H1 (cell line): Measurements from ENCODE around the gene NUP155. TPM values are rescaled to one million over a fixed set of nuclear protein-coding genes. Genes with fewer than 3 reads are reported as not detected.
A peak's percentile ranks its signal among the peaks of the same experiment; 100 is the strongest.

Source experiments
- CTCF ChIA-PET: fragments of 300-600 bp; sonication (Branson Sonifier 250); formaldehyde crosslinking; loops from one replicate; lab custom pipeline; 2021; ENCODE audit not compliant: partially characterized antibody; lab: Charles Lee
- POLR2A ChIA-PET: fragments of 300-600 bp; sonication (Branson Sonifier 250); formaldehyde crosslinking; loops from one replicate; lab custom pipeline; 2021; ENCODE audit warnings: inconsistent platforms; ENCODE audit not compliant: partially characterized antibody; lab: Charles Lee
- DNase-seq, 2 experiments: peaks; one replicate each; pipeline versions ENCODE4 v3.0.0 to v3.0.0-alpha.2; 2010 to 2022; ENCODE audit warnings: low spot score in 2 of 2, low read depth in 1 of 2, mixed read lengths in 1 of 2
- FAIRE-seq: peaks from 2 replicates; lab custom pipeline; 2011; peaks lifted over from hg19 to GRCh38; lab: Jason Lieb, UNC
- H2AFZ ChIP-seq: 2 replicates; pipeline ENCODE4 v1.8.1; 2012; ENCODE audit warnings: low read length, inconsistent platforms
- H2AK5ac ChIP-seq: 2 replicates; pipeline ENCODE4 v1.6.1; 2013; ENCODE audit warnings: low read depth, low read length
- H2BK120ac ChIP-seq: replicated peaks from 2 replicates; pipeline ENCODE3; 2013; ENCODE audit warnings: low read depth, low read length, inconsistent platforms
- H2BK12ac ChIP-seq: 2 replicates; pipeline ENCODE4 v1.6.1; 2013; ENCODE audit warnings: low read depth, low read length
- H2BK15ac ChIP-seq: 2 replicates; pipeline ENCODE4 v1.6.1; 2013; ENCODE audit warnings: low read length
- H2BK20ac ChIP-seq: 2 replicates; pipeline ENCODE4 v1.6.1; 2013; ENCODE audit warnings: low read length
- H2BK5ac ChIP-seq: 2 replicates; pipeline ENCODE4 v1.6.1; 2013; ENCODE audit warnings: low read depth, low read length
- H3K14ac ChIP-seq: 2 replicates; pipeline ENCODE4 v1.6.1; 2013; ENCODE audit warnings: inconsistent platforms; ENCODE audit not compliant: insufficient read length
- H3K18ac ChIP-seq: 2 replicates; pipeline ENCODE4 v1.6.1; 2013; ENCODE audit warnings: low read length; ENCODE audit errors: extremely low read depth
- H3K23ac ChIP-seq: 2 replicates; pipeline ENCODE4 v1.6.1; 2013; ENCODE audit warnings: inconsistent platforms; ENCODE audit not compliant: insufficient read length
- H3K23me2 ChIP-seq: 2 replicates; pipeline ENCODE4 v1.6.1; 2013; ENCODE audit warnings: low read depth, low read length
- H3K27ac ChIP-seq: 2 replicates; pipeline ENCODE4 v1.6.1; 2011; ENCODE audit warnings: low read depth, low read length, inconsistent platforms
- H3K27me3 ChIP-seq, 4 experiments: replicated peaks in 1 of 4; 1 replicate in 1 of 4; 2 replicates in 3 of 4; pipeline versions ENCODE4 v1.6.1 to v1.8.1; 2011 to 2013; ENCODE audit warnings: low read length in 3 of 4, mild to moderate bottlenecking in 3 of 4, inconsistent platforms in 2 of 4, mixed read lengths in 2 of 4, moderate library complexity in 1 of 4; ENCODE audit not compliant: control insufficient read depth in 3 of 4, insufficient read depth in 3 of 4; ENCODE audit errors: extremely low read depth in 1 of 4
- H3K36me3 ChIP-seq, 4 experiments: 2 replicates each; pipeline versions ENCODE4 v1.6.1 to v1.8.1; 2011 to 2013; ENCODE audit warnings: mild to moderate bottlenecking in 4 of 4, low read length in 3 of 4, moderate library complexity in 2 of 4, control low read depth in 1 of 4, inconsistent platforms in 1 of 4; ENCODE audit not compliant: insufficient read depth in 4 of 4, control insufficient read depth in 2 of 4
- H3K4ac ChIP-seq: replicated peaks from 2 replicates; pipeline ENCODE3; 2013; ENCODE audit warnings: low read length, low read depth, mixed read lengths, inconsistent platforms; ENCODE audit not compliant: insufficient read length
- H3K4me1 ChIP-seq, 4 experiments: replicated peaks in 1 of 4; 1 replicate in 1 of 4; 2 replicates in 3 of 4; pipeline versions ENCODE4 v1.6.1 to v1.8.1; 2011 to 2013; ENCODE audit warnings: low read length in 3 of 4, inconsistent platforms in 2 of 4, mixed read lengths in 1 of 4; ENCODE audit not compliant: insufficient read depth in 4 of 4, control insufficient read depth in 3 of 4
- H3K4me2 ChIP-seq, 2 experiments: 2 replicates each; pipeline versions ENCODE4 v1.6.1 to v1.8.1; 2011 to 2013; ENCODE audit warnings: low read depth in 2 of 2, low read length in 2 of 2, control low read depth in 1 of 2, inconsistent platforms in 1 of 2, mild to moderate bottlenecking in 1 of 2; ENCODE audit not compliant: insufficient read depth in 1 of 2
- H3K4me3 ChIP-seq, 4 experiments: fragments of 200-600, 300-600 bp in 1 of 4; sonication (generic), shearing (Covaris generic), sonication (Bioruptor Twin) in 1 of 4; 2 replicates each; pipeline versions ENCODE4 v1.5.1 to v1.8.1; 2011 to 2016; ENCODE audit warnings: low read length in 4 of 4, low read depth in 3 of 4, control low read depth in 2 of 4, inconsistent platforms in 2 of 4, mild to moderate bottlenecking in 2 of 4, mixed read lengths in 1 of 4, moderate library complexity in 1 of 4; ENCODE audit not compliant: insufficient read depth in 2 of 4; ENCODE audit errors: extremely low read depth in 1 of 4
- H3K56ac ChIP-seq: replicated peaks from 2 replicates; pipeline ENCODE3; 2013; ENCODE audit warnings: low read depth, mild to moderate bottlenecking, mixed read lengths, low read length, inconsistent platforms; ENCODE audit not compliant: insufficient read length
- H3K79me1 ChIP-seq: 2 replicates; pipeline ENCODE4 v1.6.1; 2013; ENCODE audit warnings: low read depth, low read length, control low read depth
- H3K79me2 ChIP-seq, 2 experiments: 2 replicates each; pipeline versions ENCODE4 v1.6.1 to v1.8.1; 2012 to 2013; ENCODE audit warnings: low read length in 2 of 2, mild to moderate bottlenecking in 2 of 2, inconsistent platforms in 1 of 2; ENCODE audit not compliant: insufficient read depth in 2 of 2, control insufficient read depth in 1 of 2
- H3K9ac ChIP-seq, 4 experiments: replicated peaks in 1 of 4; 1 replicate in 1 of 4; 2 replicates in 3 of 4; pipeline versions ENCODE4 v1.6.1 to v1.8.1; 2011 to 2013; ENCODE audit warnings: low read depth in 3 of 4, low read length in 3 of 4, control low read depth in 2 of 4, mild to moderate bottlenecking in 2 of 4, moderate library complexity in 2 of 4, inconsistent platforms in 1 of 4; ENCODE audit errors: extremely low read depth in 1 of 4
- H3K9me3 ChIP-seq, 2 experiments: 2 replicates each; pipeline versions ENCODE4 v1.6.1 to v1.8.1; 2012 to 2013; ENCODE audit warnings: mild to moderate bottlenecking in 2 of 2, moderate library complexity in 2 of 2, control low read depth in 1 of 2, inconsistent platforms in 1 of 2, low read depth in 1 of 2, low read length in 1 of 2, mixed read lengths in 1 of 2; ENCODE audit not compliant: insufficient read depth in 2 of 2
- H4K20me1 ChIP-seq, 2 experiments: replicated peaks in 1 of 2; 2 replicates each; pipeline versions ENCODE3 to v1.8.1; 2011 to 2013; ENCODE audit warnings: inconsistent platforms in 2 of 2, low read length in 2 of 2, mild to moderate bottlenecking in 1 of 2; ENCODE audit not compliant: insufficient read depth in 2 of 2, control insufficient read depth in 1 of 2
- H4K5ac ChIP-seq: 2 replicates; pipeline ENCODE4 v1.6.1; 2013; ENCODE audit warnings: low read length, low read depth, mixed read lengths, inconsistent platforms; ENCODE audit not compliant: insufficient read length
- H4K8ac ChIP-seq: 2 replicates; pipeline ENCODE4 v1.8.0; 2013; ENCODE audit warnings: mild to moderate bottlenecking, moderate library complexity, low read length, inconsistent platforms; ENCODE audit not compliant: insufficient read depth; ENCODE audit errors: extremely low read depth
- H4K91ac ChIP-seq: replicated peaks from 2 replicates; pipeline ENCODE3; 2013; ENCODE audit warnings: low read length, mixed read lengths, inconsistent platforms; ENCODE audit not compliant: insufficient read length
- FOSL1 ChIP-seq: IDR thresholded peaks from 2 replicates; pipeline ENCODE4 v1.6.1; 2011; ENCODE audit warnings: mild to moderate bottlenecking, low read depth, low read length, moderate library complexity; ENCODE audit not compliant: insufficient read depth
- NANOG ChIP-seq: IDR thresholded peaks from 2 replicates; pipeline ENCODE4 v1.6.1; 2011; ENCODE audit warnings: low read length, low read depth, mild to moderate bottlenecking, inconsistent platforms; ENCODE audit not compliant: insufficient read depth, poor library complexity, severe bottlenecking
- SP1 ChIP-seq: IDR thresholded peaks from 2 replicates; pipeline ENCODE4 v1.6.1; 2011; ENCODE audit warnings: low read depth, low read length
- SUZ12 ChIP-seq: fragments of 200-600 bp; sonication (generic); IDR thresholded peaks from 2 replicates; pipeline ENCODE4 v1.6.1; 2012; ENCODE audit warnings: mild to moderate bottlenecking, inconsistent platforms, low read length, moderate library complexity, mixed read lengths
- TEAD4 ChIP-seq: IDR thresholded peaks from 2 replicates; pipeline ENCODE4 v1.6.1; 2012; ENCODE audit warnings: low read depth, low read length, inconsistent platforms, mixed read lengths
- ZNF274 ChIP-seq: IDR thresholded peaks from 2 replicates; pipeline ENCODE4 v1.7.0; 2012; ENCODE audit warnings: low read length, borderline replicate concordance; ENCODE audit errors: extremely low read depth
- WGBS, 2 experiments: shearing (Covaris generic) in 1 of 2; methylation state at CpG; one replicate each; pipeline versions ENCODE4 v1.1.6 to v1.1.7; 2013 to 2015; ENCODE audit warnings: low lambda C conversion rate in 2 of 2, mixed read lengths in 2 of 2, inconsistent platforms in 1 of 2, low coverage in 1 of 2, missing lambda C conversion rate in 1 of 2; ENCODE audit not compliant: insufficient replicate concordance in 2 of 2, insufficient coverage in 1 of 2, insufficient read length in 1 of 2; ENCODE audit errors: extremely low coverage in 1 of 2, missing lambda C conversion rate in 1 of 2; 5-methylcytosine and 5-hydroxymethylcytosine counted together
- polyA plus RNA-seq, 7 experiments: library from polyadenylated mRNA; depleted of rRNA in 3 of 7; stranded (reverse) in 5 of 7; unstranded in 2 of 7; fragments of >200 nt in 5 of 7; fragments of 200-250 nt in 2 of 7; gene quantifications; 1 replicate in 5 of 7; 2 replicates in 1 of 7; 4 replicates in 1 of 7; pipeline versions ENCODE4 v1.2.1 to v1.2.3, GENCODE V29; 2011 to 2013; ENCODE audit warnings: missing spikeins in 2 of 7, mixed read lengths in 2 of 7
- total RNA-seq: library from RNA; stranded (reverse); fragmentation: NEBNext Ultra II Directional; extraction: Animal tissue kit (Norgen Biotek cat#: 25700); gene quantifications from 2 replicates; pipeline ENCODE4 v1.2.1, GENCODE V29; 2021

NUP155 gene
- total and polyA plus RNA-seq, 2 of the 8 experiments (the other 6 are each of a cell fraction or from before 2014, with no cell fraction given): 27.1 to 91.6 TPM

DNA sequence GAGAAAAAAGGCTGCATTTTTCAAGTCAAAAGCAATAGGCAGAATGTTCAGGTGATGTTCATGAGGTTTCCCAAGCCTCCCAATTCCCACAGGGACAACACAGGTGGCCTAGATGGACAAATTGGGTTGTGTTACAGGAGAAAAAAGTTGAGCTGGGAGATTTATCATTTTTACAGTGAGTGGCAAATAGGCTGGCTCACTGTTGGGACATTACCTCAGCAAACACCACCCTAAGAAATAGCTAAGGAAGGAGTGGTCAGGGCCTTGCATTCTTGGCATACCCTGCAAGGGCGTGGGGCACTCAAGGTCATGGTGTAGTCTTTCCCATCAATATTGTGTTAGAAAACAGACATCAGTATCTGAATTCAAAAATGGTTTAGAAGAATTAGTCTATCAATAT lies 98.4 kb downstream of the NUP155 start:
- FAIRE-seq (no peak), DNase-seq (no peak)
- CTCF ChIA-PET: interaction anchor here (0.9 kb wide), 1 partner anchor 23 kb away, joined by 3 read pairs; no protein-coding TSS in a partner anchor

More for the DNA sequence above, 98.4 kb downstream of the NUP155 start:
- H3K79me1 ChIP-seq: no peaks in the 10 kb centered on the region
- POLR2A ChIA-PET: interaction anchor here (1.1 to 1.2 kb wide), 2 partner anchors 17 to 22 kb away, joined by 3 read pairs; no protein-coding TSS in a partner anchor
- H3K27me3 ChIP-seq: no peaks in the 10 kb centered on the region
- no peak overlapping the region for H2AFZ ChIP-seq
- no peak overlapping the region for H3K18ac ChIP-seq
- no peak overlapping the region for H4K8ac ChIP-seq
- H2BK120ac ChIP-seq: no peak overlapping the region
- no peak overlapping the region for H3K14ac ChIP-seq
- no peaks in the 10 kb centered on the region for H3K4me1 ChIP-seq
- 94% methylated on average over 1 of the region's 1 CpG; no CpG with 5 or more reads in 1 of the 2 experiments for WGBS, 2 experiments
- no peak overlapping the region for H2BK5ac ChIP-seq
- no peak overlapping the region for H3K4ac ChIP-seq
- H3K23me2 ChIP-seq: no peaks in the 10 kb centered on the region
- no peak overlapping the region for H3K4me3 ChIP-seq
- no peak overlapping the region for H2BK20ac ChIP-seq
- H2BK12ac ChIP-seq: no peak overlapping the region
- H4K91ac ChIP-seq: no peak overlapping the region
- no peaks in the 10 kb centered on the region for H3K79me2 ChIP-seq
- H3K23ac ChIP-seq: no peak overlapping the region
- no peak overlapping the region for H3K4me2 ChIP-seq
- no peak overlapping the region for H4K5ac ChIP-seq
- H3K27ac ChIP-seq: no peak overlapping the region
- no peak overlapping the region for H2BK15ac ChIP-seq
- H4K20me1 ChIP-seq: no peaks in the 10 kb centered on the region
- TF ChIP-seq ZNF274: no peak
- 0 out of 2 replicates have a peak, but pooled peaks have one; percentile 12 for TF ChIP-seq SP1
- TF ChIP-seq SUZ12: no peak
- no peak for TF ChIP-seq FOSL1
- TF ChIP-seq TEAD4: peak; percentile 92
- TF ChIP-seq NANOG: no peak
- TF ChIP-seq, all 59 proteins: peak for 2
- H3K9me3 ChIP-seq: peaks cover 2 to 3% of the 10 kb centered on the region in 2 experiments; a peak in 1 of 4 replicates
- H2AK5ac ChIP-seq: no peak overlapping the region
- H3K9ac ChIP-seq: no peak overlapping the region
- H3K56ac ChIP-seq: no peak overlapping the region
- H3K36me3 ChIP-seq: no peaks in the 10 kb centered on the region
